GM12801 (cell line): ENCODE data around the gene SPRED2.

Source experiments
- CTCF ChIP-seq: IDR thresholded peaks from one replicate; pipeline ENCODE4 v1.5.1; 2011; ENCODE audit warnings: control low read depth; ENCODE audit not compliant: insufficient read length; ENCODE audit errors: extremely low read depth

SPRED2 gene

DNA sequence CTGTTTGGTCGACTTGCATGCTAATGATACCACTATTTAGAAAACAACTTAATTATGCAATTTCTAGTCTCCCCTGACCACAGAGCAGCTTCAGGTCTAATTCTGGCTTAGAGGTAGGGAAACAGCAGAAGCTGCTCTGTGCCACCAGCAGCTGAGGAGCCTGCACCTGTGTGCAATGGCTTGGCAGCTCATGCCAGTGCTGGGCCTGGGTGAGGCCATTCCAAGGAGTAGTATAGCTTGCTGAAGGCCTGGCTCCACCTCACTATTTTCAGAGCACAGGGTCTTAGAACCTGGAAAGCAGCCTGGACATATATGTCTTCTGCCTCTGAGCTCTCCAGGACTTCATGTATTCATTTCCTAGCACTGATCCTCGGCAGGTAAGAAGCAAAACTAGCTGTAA is 62.8 kb downstream of the SPRED2 start:
- no peak for TF ChIP-seq CTCF

DNA sequence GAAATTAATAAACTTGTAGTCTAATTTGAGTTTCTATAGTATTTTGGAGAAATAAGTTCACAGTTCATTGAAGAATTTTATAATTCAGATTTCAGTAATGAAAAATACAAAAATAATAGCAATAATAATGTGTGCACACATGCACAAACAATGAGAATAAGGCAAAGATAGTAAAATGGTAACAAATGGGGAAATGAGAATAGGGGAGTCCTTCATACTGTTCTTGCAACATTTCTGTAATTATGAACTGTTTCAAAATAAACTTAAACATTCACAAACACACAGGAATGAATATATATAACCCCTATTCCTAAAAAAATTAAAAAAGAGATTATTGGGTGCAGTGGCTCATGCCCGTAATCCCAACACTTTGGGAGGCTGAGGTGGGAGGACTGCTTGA is 63.9 kb downstream of the SPRED2 start:
- TF ChIP-seq CTCF: no peak

GRCh38 chr2:65367524-65367923 is 64.9 kb downstream of the SPRED2 start:
- TF ChIP-seq CTCF: no peak

DNA sequence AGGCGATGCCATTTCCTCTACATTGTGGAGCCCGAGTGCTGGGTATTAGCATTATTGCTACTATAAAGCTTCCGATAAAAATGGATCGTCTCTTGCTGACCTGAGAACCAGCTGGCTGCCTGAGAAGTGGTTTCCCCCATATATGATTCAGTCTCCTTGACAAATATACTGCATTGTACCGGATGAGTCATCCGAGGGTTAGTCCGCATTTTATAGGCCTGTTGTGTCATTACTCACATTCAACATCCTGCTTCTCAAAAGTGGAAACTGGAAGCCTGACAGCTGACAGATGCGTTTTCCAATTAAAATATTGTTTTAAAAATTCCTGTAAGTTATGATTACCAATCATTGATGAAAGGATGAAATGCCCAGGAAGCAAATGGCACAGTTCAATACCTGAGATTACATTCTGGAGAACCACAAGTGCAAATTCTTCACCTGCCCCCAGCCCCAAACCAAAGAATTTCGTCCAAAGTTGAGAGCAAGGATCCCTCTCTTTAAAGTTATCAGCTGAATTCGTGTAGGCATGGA is 65.7 kb downstream of the SPRED2 start:
- TF ChIP-seq CTCF: no peak

- no peak for TF ChIP-seq CTCF
Observed at GRCh38 chr2:65364986-65365733, 67.2 kb downstream of the SPRED2 start.

DNA sequence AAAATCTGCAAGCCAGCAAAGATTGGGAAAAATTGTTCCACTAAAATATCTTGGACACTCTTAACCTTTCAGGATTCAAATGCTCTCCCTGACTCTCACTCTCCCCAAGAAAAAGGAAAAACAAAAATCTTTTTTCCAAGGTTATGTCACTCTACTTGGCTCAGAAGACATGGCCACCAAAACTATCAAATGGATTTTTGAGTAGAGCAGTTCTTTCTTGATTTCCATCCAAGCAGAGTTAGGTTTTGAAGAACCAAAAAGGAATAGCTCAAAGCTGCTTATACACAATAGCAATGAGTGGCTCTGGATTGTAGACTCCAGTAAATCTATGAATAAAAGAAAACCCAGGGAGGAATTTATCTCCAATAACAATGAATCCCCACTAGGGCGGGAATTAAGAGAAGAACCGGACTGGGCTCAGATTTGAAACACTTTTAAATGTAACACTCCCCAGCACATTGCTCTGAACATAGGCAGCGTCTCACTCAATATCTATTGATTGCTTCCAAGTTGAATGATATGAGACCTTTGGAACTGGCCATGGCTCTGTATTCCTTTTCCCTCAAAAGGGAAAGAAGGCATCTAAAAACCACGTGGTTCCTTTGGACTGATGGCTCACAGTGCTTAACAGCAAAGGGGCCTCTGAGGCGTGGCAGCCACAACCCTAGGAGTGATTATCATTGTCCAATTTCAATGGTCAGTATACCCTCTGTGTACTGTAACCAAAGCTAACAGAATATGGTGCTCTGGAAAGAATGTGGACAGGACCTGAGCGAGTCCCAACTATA is 68.3 kb downstream of the SPRED2 start:
- no peak for TF ChIP-seq CTCF

DNA sequence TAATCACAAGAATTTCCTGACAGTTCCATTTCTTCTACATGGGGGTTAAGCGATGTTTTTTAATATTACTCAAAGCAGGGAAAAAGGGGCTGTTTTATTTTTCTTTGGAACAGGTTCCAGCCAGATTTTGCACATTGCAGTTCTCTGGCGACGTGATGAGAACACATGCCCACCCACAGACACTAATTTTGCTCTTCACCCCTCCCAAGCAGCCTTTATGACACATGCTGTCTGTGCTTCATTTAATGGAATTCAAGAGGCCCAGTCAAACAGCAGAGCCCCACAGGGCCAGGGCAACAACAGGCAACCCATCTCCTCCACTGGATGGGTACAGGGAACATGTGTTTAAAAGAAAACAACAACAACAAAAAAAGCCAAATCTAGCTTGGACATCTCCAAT is 70.8 kb downstream of the SPRED2 start:
- TF ChIP-seq CTCF: no peak
